Mononuclear cell (primary cell): ENCODE data around the gene TTC9. TPM values are rescaled to one million over a fixed set of nuclear protein-coding genes. Genes with fewer than 3 reads are reported as not detected.

Source experiments
- total RNA-seq: library from RNA; depleted of rRNA; stranded (reverse); fragments of >200 nt; gene quantifications from one replicate; pipeline ENCODE4 v1.2.3, GENCODE V29; 2012

The TTC9 gene
- total RNA-seq, 1 donor: 6.6 TPM

Other genes starting within 250 kb of the TTC9 start
- 7.3 TPM for gene SYNJ2BP, start 224.8 kb upstream of the TTC9 start, total RNA-seq
- gene ADAM21, start 189.7 kb upstream of the TTC9 start, total RNA-seq: not detected
- gene ADAM20, start 106.9 kb upstream of the TTC9 start, total RNA-seq: 0.52 TPM
- gene MED6, start 41.3 kb upstream of the TTC9 start, total RNA-seq: 96.3 TPM
- gene MAP3K9, start 167.6 kb downstream of the TTC9 start, total RNA-seq: 7.5 TPM